Lower leg skin (tissue), 4 donors: ENCODE data around the gene MRPS2. TPM values are rescaled to one million over a fixed set of nuclear protein-coding genes. Genes with fewer than 3 reads are reported as not detected.
"Not testable (repeated sequence)": the region's sequence is repeated elsewhere in the genome, so short reads cannot be mapped to it uniquely, and the experiment has no call there.

Experiments used
- DNase-seq, 2 donors: peaks; one replicate each; pipeline ENCODE4 v3.0.0-alpha.2; 2019; ENCODE audit warnings: low spot score in 2 of 2
- H3K4me3 ChIP-seq: fragments of 200-600 bp; sonication (generic); 2 replicates; pipeline ENCODE4 v1.5.1; 2017; ENCODE audit warnings: mild to moderate bottlenecking, low read depth; ENCODE audit not compliant: poor library complexity, severe bottlenecking
- CTCF ChIP-seq, 3 donors: fragments of 450-650 bp; IDR thresholded peaks; one replicate each; pipeline ENCODE4 v1.5.1; 2016; ENCODE audit warnings: antibody characterized with exemption in 3 of 3, mild to moderate bottlenecking in 3 of 3, moderate library complexity in 2 of 3
- POLR2A ChIP-seq, 2 donors: fragments of 450-650 bp; IDR thresholded peaks; one replicate each; pipeline ENCODE4 v1.6.1; 2016 to 2017; ENCODE audit warnings: antibody characterized with exemption in 2 of 2, mild to moderate bottlenecking in 1 of 2, moderate library complexity in 1 of 2
- WGBS, 2 donors: methylation state at CpG; one replicate each; pipeline ENCODE4 v1.1.5; 2018; 5-methylcytosine and 5-hydroxymethylcytosine counted together
- intact Hi-C: fragments of 100-400 bp; cut with DNase I; formaldehyde crosslinking; loops from one replicate; pipeline ENCODE4 v1.15.0; 2023; ENCODE audit warnings: low total_unique reads
- total RNA-seq, 4 donors: library from RNA; depleted of rRNA; stranded (reverse); fragments of >200 nt; gene quantifications; one replicate each; pipeline ENCODE4 v1.1.0, GENCODE V29; 2016

MRPS2 gene
- total RNA-seq, 4 donors from 2014 or later: 41.3 to 61.6 (median 49.7) TPM

DNA sequence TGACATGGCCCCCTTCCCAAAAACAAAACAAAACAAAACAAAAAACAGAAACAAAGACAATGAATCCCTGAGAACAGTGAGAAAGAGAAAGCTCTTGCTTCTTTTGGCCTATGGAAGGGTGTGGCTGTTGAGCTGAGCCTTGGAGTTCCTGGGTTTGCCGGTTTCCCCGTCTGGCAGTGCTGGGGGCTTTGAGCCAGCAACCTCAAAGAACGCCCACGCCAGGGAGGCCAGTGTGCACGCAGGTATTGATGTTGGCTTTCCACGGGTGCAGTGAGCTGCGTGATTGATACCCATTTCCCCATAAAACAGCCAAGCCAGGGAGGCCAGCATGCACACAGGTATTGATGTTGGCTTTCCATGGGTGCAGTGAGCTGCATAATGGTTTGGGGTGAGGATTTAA lies 12.4 kb downstream of the MRPS2 start:
- TF ChIP-seq CTCF (IDR thresholded peaks at IDR 0.05): no peak
- no peak for TF ChIP-seq POLR2A (IDR thresholded peaks at IDR 0.05)
- 54 to 73% methylated on average over 7 of the region's 7 CpGs for WGBS, 2 donors
- DNase-seq: peak in 1 of 2 donors; percentile 65
- intact Hi-C loops: no loop called here
- H3K4me3 ChIP-seq: no peak overlapping the region

DNA sequence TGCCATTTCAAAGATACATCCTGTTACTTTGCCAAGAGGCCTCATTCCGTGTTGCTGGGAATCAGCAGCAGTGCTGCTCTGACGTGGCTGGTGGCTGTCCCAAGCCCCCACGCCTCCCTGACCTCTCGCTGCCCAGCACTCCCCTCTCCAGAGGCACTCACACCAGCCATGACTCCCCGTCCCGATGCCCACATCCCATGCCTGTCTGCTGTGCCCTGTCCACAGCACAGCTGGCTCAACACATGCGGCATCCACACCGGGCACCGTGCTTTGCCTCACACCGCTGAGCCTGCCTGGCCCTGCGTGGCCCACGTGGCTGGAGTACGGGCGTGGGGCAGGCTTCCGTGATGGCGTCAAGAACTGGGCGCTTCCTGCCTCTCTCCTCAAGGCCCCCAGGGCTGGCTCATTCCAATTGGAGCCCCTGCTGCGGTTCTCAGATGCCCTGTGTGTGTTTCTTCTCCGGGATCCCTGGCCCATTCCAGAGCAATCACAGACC lies 12.9 kb downstream of the MRPS2 start:
- TF ChIP-seq POLR2A (IDR thresholded peaks at IDR 0.05): no peak
- no peak for TF ChIP-seq CTCF (IDR thresholded peaks at IDR 0.05)
- DNase-seq: peak in 1 of 2 donors; percentile 70

GRCh38 chr9:135513906-135514305 lies 13.4 kb downstream of the MRPS2 start:
- H3K4me3 ChIP-seq, intact Hi-C loops, DNase-seq: not testable (repeated sequence)
- WGBS, 2 donors: 82 to 85% methylated on average over 6 to 8 of the region's 9 CpGs

More for the DNA sequence above, 12.9 kb downstream of the MRPS2 start:
- no peak overlapping the region for H3K4me3 ChIP-seq
- WGBS, 2 donors: 77 to 79% methylated on average over 19 of the region's 19 CpGs
- intact Hi-C loops: no loop called here

DNA sequence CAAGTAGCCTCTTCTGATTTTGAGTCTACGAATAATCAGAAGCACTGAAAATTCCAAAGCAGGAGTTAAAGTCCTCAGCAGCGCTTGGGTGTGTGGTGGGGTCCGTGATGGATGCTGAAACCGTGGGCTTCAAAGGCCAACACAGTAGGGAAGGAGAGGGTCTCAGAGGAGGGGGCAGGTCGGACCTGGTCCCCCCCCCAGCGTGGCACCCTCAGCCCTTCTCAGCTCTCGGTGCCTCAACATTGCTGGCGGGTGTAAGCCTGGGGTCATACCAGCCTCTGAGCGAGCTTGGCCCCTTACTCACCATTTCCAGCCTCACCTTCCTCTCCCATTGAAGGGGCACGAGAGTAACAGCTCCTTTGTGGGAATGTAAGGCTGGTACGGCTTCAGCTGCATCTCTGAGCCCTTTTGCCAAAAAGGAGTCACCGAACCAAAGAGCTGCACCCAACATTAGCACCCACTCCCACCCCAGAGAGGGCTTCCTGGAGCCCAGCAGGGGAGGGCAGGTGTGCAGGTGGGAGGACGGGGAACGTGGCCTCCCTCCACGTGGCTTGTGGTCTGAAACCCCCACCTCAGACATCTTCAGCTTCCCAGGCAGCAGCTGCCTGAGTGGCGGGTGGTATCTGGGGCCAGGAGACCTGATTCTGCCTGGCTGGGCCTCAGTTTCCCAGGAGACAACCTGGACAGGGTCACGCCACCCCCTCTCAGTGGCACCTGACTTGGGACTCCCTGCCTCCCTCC lies 14.0 kb downstream of the MRPS2 start:
- DNase-seq: peak in 1 of 2 donors; percentile 58
- WGBS, 2 donors: 79 to 84% methylated on average over 15 to 17 of the region's 17 CpGs
- H3K4me3 ChIP-seq: no peak overlapping the region
- TF ChIP-seq CTCF (IDR thresholded peaks at IDR 0.05) (no peak), POLR2A (IDR thresholded peaks at IDR 0.05) (no peak)
- intact Hi-C loops: no loop called here

DNA sequence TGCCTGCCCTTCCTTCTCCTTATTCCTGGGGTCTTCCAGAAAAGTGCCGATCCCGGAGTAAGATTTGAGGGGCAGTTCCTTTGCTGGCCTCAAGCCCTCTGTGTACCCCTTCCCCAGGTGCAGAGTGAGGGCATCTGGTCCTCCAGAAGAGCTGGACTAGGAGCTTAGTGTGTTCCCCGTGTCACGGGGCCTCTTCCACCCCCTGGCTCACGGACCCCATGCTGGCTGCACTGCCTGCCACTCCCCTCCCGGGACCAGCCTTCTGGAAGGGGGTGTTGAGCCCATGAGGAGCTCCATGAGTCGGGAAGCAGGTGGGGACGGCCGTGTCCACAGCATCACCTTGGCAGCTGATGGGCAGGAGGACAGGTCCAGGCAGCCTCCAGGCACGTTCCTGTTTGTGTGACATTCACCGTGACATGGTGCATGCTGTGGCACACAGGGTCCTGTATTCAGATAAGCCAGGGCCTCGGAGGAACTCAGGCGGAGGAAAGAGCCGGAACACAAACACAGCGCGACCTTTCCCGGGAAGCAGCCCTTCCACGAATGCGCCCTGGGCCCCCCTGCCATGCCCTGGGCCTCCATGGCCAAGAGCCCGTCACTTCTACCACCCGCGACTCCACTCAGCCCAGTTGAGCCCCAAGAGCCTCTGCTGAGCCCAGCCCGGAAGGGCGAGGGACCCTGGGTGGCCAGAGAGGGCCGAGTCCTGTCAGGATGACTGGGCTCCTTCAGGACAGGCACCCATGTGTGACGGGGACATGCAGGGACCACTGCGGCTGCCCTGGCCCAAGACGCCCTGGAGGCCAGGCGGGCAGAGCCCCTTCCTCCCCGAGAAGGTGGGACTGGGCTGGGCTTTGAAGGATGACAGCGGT lies 14.8 kb downstream of the MRPS2 start:
- H3K4me3 ChIP-seq: no peak overlapping the region
- intact Hi-C loops: no loop called here
- DNase-seq: peak in 1 of 2 donors; percentile 74
- TF ChIP-seq POLR2A (IDR thresholded peaks at IDR 0.05) (no peak), CTCF (IDR thresholded peaks at IDR 0.05) (no peak)
- 86 to 89% methylated on average over 21 to 28 of the region's 31 CpGs for WGBS, 2 donors
